Fibroblast of upper back skin (primary cell): ENCODE data around the gene TPX2.
"Not testable (repeated sequence)": the region's sequence is repeated elsewhere in the genome, so short reads cannot be mapped to it uniquely, and the experiment has no call there.

Experiments
- DNase-seq: peaks from one replicate; pipeline ENCODE4 v3.0.0-alpha.2; 2013

TPX2 gene

DNA sequence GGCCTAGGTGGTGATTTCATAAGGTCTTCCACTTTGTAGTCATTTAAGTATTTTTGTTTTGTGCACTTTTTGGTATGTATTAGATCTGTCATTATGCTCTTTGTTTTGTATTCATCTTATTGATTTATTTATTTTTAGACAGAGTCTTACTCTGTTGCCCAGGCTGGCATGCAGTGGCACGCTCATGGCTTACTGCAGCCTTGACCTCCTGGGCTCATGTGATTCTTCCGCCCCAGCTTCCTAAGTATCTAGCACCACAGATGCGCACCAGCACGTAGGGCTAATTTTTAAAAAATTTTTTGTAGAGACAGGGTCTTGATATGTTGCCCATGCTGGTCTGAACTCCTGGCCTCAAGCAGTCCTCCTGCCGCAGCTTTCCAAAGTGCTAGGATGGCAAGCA, 30.6 kb downstream of the TPX2 start:
- DNase-seq = no peak

DNA sequence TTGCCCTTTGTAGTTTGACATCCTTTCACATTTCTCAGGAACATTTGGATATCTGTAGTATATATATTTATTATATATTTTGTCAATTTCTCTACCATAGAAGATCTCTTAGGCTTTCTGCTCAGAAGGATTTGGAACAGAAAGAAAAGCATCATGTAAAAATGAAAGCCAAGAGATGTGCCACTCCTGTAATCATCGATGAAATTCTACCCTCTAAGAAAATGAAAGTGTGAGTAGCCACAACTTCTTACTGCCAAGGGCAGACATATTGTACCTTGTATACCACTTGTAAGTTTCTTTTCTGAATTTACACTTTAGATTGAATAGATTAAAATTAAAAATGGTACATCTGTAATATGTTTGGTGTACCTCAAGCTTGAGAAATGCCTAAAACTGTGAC, 31.2 kb downstream of the TPX2 start:
- DNase-seq = no peak

DNA sequence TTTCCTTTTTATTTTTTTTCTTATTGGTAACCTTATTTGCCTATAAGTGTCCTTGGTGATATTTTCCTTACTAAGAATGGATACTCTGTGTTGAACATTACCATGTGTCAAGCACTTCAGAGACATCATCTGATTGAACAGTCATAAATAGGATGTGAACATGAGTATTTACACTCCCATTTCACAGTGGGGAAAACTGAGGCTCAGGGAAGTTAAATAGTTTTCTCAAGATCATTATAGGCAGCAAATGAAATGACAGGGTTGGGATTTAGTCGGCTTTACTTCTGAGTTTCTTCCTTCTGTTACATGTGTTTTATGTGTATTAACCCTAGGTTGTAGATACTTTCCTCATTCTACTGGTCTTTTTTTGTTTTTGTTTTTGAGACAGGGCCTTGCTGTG, 35.3 kb downstream of the TPX2 start:
- no peak for DNase-seq

DNA sequence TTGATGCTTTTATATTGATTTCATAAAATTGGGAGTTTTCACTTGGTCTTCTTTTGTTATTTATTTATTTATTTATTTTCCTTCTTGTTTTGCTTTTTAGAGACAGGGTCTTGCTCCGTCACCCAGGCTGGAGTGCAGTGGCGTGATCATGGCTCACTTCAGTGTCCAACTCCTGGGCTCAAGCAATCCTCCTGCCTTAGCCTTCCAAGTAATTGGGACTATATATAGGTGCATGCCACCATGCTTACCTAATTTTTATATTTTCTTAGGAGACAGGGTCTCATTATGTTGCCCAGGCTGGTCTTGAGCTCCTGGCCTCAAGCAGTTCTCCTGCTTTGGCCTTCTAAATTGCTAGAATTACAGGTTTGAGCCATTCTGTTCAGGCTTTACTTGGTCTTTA, 41.7 kb downstream of the TPX2 start:
- DNase-seq = no peak

DNA sequence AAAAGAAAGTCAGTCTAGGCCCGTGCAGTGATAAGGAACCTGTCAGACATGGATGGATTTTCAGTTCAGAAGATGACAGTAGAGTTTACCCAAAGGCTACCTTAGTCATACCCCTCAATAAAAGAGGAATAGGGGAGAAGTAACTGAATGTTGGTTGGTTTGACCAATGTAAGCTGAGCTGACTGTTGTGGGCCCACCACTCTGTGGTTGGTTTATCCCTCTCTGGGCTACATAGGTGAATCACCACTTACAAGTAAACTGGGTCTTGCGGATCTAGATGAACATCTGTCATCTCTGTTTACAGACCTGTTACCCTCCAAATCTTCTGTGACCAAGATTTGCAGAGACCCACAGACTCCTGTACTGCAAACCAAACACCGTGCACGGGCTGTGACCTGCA, 42.9 kb downstream of the TPX2 start:
- DNase-seq = peak; percentile 8

DNA sequence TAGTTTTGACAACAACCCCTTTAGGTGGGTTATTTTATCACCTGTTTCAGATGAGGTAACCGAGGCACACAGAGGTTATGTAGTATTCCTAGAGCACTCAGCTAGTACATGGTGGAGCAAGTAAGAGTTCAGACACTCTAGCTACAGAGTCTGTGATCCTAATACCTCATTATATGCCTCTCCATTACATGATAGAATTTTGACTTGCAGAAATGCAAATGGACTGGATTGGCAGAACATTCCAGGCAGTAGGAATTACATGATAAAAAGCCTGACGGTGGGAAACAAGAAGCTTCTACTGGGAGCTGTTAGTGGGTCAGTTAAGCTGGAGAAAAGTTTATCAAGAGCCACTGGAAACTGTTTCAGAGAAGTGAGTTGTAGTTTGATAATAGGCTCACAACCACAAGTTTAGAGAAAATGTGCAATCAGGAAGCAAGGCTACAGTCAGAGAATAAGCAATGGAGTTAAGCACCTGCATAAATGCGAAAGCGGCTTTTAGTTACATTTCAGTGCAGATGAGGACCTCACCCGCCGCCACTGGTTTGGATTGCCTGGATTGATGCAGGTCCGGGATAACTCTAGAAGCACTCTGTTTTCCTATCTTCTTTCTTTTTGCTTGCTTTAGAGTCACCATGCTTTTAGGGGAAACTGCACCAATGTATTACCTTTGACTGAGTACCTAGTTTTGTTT, 45.4 kb downstream of the TPX2 start:
- no peak for DNase-seq

DNA sequence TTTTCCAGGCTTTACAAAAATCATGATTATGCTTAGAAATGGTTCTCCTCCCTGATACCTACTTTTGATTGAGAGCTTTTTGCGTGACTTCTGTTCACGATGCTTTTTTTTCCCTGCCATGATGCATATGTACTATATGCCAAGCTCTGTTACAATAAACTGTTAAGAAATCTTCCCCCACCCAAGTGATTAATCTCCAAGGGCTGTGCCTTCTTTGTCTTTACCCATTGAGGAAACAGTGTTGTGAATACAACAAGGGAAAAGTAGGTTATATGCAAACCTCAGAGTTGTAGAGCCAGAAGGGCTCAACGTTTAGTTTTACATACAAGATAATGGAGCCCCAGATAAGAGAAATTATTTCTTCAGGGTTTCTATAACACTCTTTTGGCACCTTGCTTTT, 46.0 kb downstream of the TPX2 start:
- no peak for DNase-seq

DNA sequence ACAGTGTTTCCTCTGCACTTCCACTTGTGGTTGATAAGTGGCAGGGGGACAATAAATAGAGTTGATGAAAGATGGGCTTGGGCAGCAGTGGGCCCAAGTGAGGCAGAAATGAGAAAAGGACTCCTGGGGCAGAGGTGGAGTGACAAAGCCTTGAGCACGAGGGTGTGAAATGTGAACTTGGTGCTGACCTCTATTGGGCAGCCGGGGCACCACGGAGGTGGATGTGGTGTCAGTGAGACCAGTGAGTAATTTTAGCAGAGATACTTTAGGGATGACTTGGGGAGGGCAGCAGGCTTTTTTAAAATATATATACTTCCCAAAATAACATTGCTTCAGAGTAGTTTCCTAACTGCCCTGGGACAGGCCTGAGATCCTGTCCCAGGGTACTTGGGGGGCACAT, 49.5 kb downstream of the TPX2 start:
- DNase-seq = peak; percentile 11

DNA sequence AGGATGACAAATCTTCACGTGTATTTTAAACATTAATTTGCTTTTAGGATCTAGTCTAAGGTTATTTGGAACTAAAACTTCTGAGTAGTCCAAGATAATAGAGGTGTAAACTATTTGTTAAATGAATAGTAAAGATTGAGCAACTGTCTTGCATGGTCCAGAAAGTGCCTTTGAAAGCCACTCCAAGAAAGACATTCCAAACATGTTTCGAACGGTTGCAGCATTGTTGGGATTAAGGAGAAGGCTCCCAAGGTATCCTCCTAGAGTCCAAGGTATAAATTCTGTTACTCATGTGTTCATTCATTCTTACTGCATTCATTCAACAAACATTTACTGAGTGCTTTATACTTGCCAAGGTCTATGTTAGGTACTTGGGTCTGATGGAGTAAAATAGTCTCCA, 51.3 kb downstream of the TPX2 start:
- DNase-seq = peak; percentile 61

DNA sequence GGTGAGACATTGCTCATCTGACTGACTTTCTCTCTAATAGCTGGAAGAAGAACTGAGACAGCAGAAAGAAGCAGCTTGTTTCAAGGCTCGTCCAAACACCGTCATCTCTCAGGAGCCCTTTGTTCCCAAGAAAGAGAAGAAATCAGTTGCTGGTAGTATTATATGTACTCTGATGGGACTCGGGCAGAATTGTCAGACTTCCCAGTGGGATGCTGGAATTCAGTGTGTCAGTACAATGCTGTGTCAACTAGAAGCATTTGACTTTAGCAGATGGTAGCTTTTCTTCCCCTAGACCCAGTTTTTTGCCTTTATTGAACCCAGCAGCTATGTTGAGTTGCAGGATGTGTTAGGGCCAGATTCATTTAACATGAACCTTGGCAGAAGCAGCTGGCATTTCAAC, 58.3 kb downstream of the TPX2 start:
- DNase-seq = no peak

DNA sequence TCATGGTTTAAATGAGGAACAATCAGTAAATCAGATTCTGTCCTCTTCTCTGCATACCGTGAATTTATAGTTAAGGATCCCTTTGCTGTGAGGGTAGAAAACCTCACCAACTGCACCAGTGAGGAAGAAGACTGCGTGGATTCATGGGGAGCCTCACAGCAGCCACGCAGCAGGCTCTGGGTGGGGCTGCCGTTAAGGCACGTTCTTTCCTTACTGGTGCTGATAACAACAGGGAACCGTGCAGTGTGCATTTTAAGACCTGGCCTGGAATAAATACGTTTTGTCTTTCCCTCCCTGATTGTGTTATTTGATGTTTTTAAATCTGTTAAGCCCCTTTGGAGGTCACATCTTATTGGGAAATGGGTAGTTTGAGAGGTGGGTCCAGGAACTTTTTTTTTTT, 62.4 kb downstream of the TPX2 start:
- DNase-seq = no peak

DNA sequence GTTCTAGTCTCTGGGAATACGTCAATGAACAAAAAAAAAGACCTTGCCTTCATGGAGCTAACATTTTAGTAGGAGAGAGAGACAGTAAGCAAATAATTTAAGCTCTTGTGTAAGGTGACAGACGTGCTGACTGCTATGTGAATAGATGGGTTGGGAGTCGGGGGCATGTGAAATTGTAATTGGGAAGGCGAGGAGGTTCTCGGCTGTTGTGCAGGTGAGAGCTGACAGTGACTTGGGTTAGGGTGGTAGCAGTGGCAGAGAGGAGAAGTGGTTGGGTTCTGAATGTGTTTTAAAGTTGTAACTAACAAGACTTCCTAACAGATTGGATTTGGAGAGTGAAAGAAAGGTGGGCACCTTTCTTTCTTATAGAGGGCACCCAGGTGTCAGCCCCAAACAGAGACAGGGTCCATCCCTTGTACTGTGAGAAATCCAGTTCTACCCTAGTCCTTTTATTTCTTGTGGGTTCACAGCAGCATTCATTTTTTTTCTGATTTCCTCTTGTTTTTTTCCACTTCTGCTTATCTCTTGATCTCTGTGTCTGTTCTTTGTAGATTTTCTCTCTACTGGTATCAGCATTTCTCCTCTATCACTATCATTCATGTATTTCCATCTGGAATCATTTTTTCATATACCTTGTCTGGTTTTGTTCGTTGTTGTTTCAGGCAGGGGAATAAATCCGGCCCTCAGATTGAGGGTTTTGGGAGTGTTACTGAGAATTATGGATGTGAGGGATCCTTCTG, 64.6 kb downstream of the TPX2 start:
- DNase-seq = no peak

DNA sequence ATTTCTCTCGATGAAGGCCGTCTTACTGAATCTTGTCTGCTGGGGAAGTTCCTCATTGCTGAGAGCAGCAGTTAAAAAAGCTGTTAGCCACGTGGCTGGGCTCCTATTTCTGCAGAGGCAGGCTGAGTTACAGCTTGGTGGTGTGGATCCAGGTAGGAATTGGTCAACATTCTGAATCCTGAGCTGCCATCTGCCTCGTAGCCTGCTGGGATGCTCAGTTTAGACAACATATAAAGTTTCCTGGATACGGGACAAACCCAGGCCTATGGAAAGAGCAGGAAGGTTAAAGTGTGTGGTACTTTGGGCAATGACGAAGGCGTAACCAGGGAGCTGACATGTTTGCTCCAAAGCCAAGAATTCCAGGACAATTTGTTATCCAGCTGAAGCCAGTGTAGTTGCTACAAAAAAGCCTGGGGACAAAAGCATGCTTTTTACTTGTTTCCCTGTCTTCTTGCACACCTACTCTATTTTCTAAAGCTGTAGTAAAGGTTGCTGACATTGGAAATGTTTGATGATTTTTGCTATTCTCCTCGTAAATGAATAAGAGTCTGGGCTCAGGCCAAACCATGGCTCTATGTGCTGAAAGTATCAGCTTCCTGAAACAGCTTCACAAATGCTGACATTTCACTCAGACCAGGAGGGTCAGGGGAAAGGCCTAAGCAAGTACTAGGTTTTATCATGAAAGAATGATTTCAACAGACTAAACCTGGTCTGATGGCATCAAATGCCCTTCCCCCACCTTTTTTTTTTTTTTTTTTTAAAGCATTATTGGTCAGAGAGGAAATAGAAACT, 67.7 kb downstream of the TPX2 start:
- DNase-seq = peak; percentile 3

DNA sequence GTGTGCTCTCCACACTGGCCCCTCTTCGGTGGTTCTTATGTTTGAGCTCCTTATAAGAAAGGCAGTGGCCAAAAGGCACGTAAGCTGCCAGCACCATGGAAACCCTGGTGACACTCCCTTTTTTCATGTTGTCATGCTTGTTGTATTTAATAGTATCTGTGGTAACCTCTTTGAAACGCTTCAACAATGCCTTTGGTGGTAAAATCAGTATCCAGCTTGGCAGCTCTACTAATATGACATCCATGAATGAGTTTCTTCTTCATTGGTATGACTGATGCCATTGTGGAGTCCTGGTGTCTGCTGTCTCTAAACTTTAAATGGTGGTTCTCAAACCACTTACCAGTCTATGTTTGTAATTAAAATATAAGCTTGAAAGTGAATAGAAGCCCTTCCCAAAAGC, 69.4 kb downstream of the TPX2 start:
- no peak for DNase-seq

DNA sequence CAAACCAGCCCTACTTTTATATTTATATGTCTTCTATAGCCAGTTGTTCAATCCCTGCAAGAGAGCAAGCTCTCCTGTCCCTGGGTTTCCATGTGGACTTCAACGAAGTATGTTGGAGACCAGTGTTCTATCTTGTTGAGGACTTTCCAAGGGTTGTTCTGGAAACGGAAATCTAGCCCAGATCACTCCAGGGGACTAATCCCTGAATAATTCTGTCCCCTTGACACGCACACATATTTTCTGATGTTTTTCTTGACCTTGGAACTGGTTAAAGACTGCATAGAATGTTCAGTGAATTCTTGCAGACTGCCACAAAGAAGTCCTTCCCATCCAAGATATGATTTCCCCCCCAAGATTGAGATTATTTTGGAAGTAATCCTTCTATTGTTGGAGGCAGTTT, 70.6 kb downstream of the TPX2 start:
- DNase-seq = no peak

DNA sequence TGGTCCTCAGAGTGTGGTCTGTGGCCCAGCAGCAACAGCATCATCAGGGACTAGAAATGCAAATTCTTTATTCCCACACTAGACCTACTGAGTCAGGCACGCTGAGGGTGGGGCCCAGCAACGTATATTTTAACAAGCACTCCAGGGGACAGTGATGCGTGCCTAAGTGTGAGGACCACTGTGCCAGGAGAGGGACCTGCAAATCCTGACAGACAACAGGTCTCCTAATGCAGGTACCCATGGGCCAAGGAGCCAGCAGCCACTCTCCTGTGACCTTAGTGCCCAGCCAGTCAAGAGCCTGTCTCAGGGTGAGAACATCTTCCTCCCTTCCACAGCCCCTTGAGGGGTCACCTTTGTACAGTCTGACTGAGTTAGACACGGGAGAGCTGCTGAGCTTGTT, 72.1 kb downstream of the TPX2 start:
- DNase-seq = no peak

DNA sequence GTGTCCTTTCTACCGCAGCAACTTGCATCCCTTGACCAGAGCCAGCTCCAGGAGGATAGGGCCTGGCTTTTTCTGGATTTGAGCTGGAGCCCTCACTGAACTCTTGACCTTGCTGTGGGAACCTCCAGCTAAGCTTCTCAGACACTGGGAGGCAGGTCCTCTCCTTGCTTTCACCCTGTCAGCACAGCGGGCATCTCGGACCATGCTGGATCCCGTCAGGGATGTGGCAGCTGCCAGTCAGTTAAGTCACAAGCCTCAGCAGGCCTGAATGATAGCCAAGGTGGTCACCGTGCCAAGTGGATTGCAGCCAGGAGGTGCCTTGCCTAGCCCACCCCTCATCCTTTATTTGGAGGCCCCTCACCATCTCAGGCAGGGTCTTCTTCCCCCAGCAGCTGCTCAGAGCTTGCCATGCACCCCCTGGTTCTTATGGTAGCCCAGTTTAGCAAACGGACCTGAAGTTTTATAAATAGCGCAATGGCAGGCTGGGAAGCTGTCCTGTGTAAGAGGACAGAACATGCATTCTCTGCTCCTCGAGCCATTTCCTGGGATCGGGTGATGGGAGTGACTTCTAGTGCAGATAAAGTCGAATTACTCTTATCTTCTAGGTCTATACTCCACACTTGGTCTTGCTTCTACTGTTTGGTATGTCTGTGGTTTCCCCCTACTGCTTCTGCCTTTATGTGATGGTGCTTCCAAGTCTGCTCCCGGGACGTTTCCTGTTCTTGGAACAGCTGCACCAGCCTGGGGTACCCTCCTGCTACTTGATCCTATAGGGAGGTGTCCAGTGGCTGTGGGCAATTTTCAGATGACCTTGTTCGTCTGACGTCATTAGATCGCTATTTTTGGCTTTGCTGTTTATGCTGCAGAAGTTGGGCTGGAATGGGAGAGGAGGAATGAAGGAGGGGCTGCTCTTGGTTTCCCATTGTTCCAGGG, 73.0 kb downstream of the TPX2 start:
- DNase-seq = peak; percentile 61

DNA sequence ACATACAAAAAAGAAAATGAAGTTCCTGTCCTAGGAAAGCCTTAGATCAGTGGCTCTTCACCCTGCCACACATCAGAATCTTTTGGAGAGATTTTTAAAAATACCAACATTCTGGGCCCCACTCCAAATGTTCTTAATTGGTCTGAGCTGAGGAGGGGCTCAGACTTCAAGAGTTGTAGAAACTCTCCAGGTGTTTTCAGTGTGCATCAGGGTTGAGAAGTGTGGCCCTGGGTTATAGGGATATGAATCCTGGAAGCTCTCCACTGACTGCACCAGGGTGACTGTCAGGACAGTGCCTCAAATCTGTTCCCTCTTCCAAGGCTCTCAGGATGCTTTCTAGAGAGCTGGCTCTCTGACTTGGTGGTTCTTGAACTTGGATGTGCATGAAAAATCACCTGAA, 74.5 kb downstream of the TPX2 start:
- no peak for DNase-seq

DNA sequence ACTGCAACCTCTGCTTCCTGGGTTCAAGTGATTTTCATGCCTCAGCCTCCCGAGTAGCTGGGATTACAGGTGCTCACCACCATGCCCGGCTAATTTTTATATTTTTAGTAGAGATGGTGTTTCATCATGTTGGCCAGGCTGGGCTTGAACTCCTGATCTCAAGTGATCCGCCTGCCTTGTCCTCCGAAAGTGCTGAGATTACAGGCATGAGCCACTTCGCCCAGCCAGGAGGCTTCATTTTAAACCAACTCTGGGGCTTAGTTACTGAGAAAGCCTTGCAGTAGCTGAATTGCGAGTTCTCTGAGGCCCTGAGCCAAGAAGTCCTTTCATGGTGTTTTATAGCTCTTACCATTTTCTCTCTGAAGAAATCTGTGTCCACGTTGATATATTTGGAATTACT, 75.1 kb downstream of the TPX2 start:
- not testable (repeated sequence) for DNase-seq

DNA sequence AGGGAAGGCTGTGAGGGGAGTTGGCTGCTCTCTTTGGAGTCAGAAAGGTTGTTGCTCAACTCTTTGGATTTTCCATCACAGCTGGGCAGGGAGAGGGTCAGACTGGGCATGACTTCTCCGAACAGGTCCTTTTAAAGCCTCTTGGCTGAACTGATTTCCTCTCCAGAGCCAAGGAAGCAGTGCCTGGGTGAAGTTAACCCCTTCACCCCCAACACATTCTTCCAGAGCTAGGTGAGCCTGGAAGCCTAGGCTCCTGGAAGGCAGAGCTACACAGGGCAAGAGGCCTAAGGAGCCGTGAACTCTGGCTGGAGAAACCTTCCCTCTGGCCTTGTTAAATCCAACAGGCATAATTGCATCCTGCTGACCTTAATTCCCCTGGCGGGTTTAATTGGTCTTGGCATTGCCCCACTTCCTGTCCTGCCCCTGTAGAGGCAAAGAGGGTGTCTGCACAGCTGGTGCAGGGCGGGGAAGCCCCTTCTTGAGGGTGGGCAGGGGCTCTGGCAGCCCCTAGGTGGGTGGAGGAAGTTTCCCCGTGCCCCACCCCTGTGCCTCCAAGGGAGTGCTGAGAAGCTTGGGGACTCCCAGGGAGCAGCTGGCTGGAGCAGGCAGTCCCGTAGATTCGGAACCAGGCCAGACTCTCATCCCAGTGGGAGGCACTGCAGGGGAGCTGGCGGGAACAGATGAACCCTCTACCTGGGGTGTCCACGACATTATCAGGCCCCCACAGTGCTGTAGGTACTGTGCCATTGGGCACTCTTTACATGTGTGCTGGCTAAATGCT, 76.5 kb downstream of the TPX2 start:
- DNase-seq = no peak

DNA sequence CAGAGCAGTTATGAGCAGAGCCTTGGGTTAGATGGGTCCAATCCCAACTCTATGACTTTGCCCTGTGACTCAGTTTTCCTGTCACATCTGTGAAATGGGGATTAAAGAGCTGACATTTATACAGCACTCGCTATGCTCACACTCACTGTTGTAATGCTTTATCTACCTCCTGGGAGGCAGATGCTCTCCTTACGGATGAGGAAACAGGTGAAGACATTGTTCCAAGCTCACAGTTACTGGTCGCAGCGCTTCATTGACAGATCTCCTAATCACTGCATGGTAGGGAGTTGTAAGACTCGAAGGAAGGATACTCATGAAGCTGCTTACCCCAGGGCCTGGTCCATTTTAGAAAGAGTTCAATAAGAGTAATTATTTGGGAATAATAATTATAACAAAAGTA, 77.1 kb downstream of the TPX2 start:
- no peak for DNase-seq

DNA sequence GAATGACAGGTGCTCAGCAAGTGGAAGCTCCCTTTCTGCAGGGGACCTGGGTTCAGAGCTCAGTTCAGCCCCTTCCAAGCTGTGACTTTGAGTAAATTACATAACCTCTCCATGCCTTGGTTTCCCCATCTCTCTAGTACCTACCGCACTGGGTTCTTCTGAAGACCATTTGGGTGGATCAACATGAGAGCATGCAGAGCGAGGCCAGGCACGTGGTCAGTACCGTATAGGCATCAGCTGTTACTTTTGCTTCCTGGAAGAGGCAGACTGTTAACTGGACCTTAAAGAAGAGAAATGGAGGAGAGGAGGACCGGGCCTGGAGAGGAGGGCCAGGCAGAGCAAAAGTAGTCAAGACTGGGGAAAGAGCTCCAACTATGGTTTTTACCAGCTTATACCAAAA, 78.4 kb downstream of the TPX2 start:
- no peak for DNase-seq
